ENCODE measurements around the gene CARS2. TPM values are rescaled to one million over a fixed set of nuclear protein-coding genes. Genes with fewer than 3 reads are reported as not detected.

Gene CARS2
- total RNA-seq, 2 experiments from 2014 or later, result 45.0 to 47.3 TPM

- intact Hi-C loops (cut with micrococcal nuclease; ENCODE audit: unreplicated experiment), result no loop called here
- Histone ChIP-seq H3K79me2 (ENCODE audit: insufficient read depth, low read depth, low read length) (no peaks in the 10 kb centered on the region), H3K36me3 (ENCODE audit: insufficient read depth, low read length) (peaks cover 30% of the 10 kb centered on the region), H3K4me1 (ENCODE audit: insufficient read depth, low read length, poor library complexity, severe bottlenecking) (peaks cover 11% of the 10 kb centered on the region), H3K27ac (ENCODE audit: low read depth, low read length, poor library complexity, severe bottlenecking) (no peak overlapping the region), H3K4me2 (ENCODE audit: low read length) (no peak overlapping the region), H3K9me2 (ENCODE audit: insufficient read depth, low read length) (no peaks in the 10 kb centered on the region), H3K4me3 (ENCODE audit: low read depth, low read length, poor library complexity, severe bottlenecking) (no peak overlapping the region), H4K20me1 (ENCODE audit: insufficient read depth, low read length) (no peaks in the 10 kb centered on the region), H2AFZ (ENCODE audit: low read length) (no peak overlapping the region), H3K9me3 (ENCODE audit: low read length) (no peaks in the 10 kb centered on the region)
- no TSS peak for BruUV-seq (replicated peaks)
- TF ChIP-seq CTCF (conservative IDR thresholded peaks at IDR 0.05; ENCODE audit: low read length) (no peak), EZH2phosphoT487 (IDR thresholded peaks at IDR 0.05; ENCODE audit: borderline replicate concordance, low read depth, low read length) (no peak)
- ChIA-PET CTCF (ENCODE audit: unreplicated experiment) (no interaction called here), POLR2A (no interaction called here)
- DNase-seq (ENCODE audit: low spot score), result no peak
Observed at GRCh38 chr13:110641055-110642015, 64.6 kb downstream of the CARS2 start.

- Histone ChIP-seq H2AFZ (ENCODE audit: low read length) (no peak overlapping the region), H3K27ac (ENCODE audit: low read depth, low read length, poor library complexity, severe bottlenecking) (no peak overlapping the region), H3K4me2 (ENCODE audit: low read length) (no peak overlapping the region), H4K20me1 (ENCODE audit: insufficient read depth, low read length) (no peaks in the 10 kb centered on the region), H3K4me3 (ENCODE audit: low read depth, low read length, poor library complexity, severe bottlenecking) (no peak overlapping the region), H3K9me3 (ENCODE audit: low read length) (no peaks in the 10 kb centered on the region), H3K9me2 (ENCODE audit: insufficient read depth, low read length) (no peaks in the 10 kb centered on the region), H3K36me3 (ENCODE audit: insufficient read depth, low read length) (peaks cover 37% of the 10 kb centered on the region), H3K79me2 (ENCODE audit: insufficient read depth, low read depth, low read length) (no peaks in the 10 kb centered on the region), H3K4me1 (ENCODE audit: insufficient read depth, low read length, poor library complexity, severe bottlenecking) (peaks cover 11% of the 10 kb centered on the region)
- ChIA-PET CTCF (ENCODE audit: unreplicated experiment) (no interaction called here), POLR2A (interaction anchor here (0.6 kb wide), 1 partner anchor 20 kb away, joined by 4 read pairs; no protein-coding TSS in a partner anchor)
- intact Hi-C loops (cut with micrococcal nuclease; ENCODE audit: unreplicated experiment), result no loop called here
- no TSS peak for BruUV-seq (replicated peaks)
- DNase-seq (ENCODE audit: low spot score), result no peak
- no peak for TF ChIP-seq CTCF (conservative IDR thresholded peaks at IDR 0.05; ENCODE audit: low read length)
- TF ChIP-seq EZH2phosphoT487 (IDR thresholded peaks at IDR 0.05; ENCODE audit: borderline replicate concordance, low read depth, low read length), result no peak
Observed at GRCh38 chr13:110640591-110641029, 65.3 kb downstream of the CARS2 start.

GRCh38 chr13:110639935-110640334 is 66.0 kb downstream of the CARS2 start:
- CTCF ChIA-PET (ENCODE audit: unreplicated experiment), result no interaction called here
- no peak for TF ChIP-seq CTCF (conservative IDR thresholded peaks at IDR 0.05; ENCODE audit: low read length)
- TF ChIP-seq EZH2phosphoT487 (IDR thresholded peaks at IDR 0.05; ENCODE audit: borderline replicate concordance, low read depth, low read length), result no peak
- POLR2A ChIA-PET, result no interaction called here

More at GRCh38 chr13:110639935-110640334, 66.0 kb downstream of the CARS2 start:
- Histone ChIP-seq H2AFZ (ENCODE audit: low read length) (no peak overlapping the region), H3K36me3 (ENCODE audit: insufficient read depth, low read length) (peaks cover 44% of the 10 kb centered on the region), H3K4me1 (ENCODE audit: insufficient read depth, low read length, poor library complexity, severe bottlenecking) (peaks cover 6% of the 10 kb centered on the region), H3K9me3 (ENCODE audit: low read length) (no peaks in the 10 kb centered on the region), H3K27ac (ENCODE audit: low read depth, low read length, poor library complexity, severe bottlenecking) (no peak overlapping the region), H3K4me2 (ENCODE audit: low read length) (no peak overlapping the region), H3K9me2 (ENCODE audit: insufficient read depth, low read length) (no peaks in the 10 kb centered on the region), H3K4me3 (ENCODE audit: low read depth, low read length, poor library complexity, severe bottlenecking) (no peak overlapping the region), H4K20me1 (ENCODE audit: insufficient read depth, low read length) (no peaks in the 10 kb centered on the region), H3K79me2 (ENCODE audit: insufficient read depth, low read depth, low read length) (no peaks in the 10 kb centered on the region)
- no TSS peak for BruUV-seq (replicated peaks)
- intact Hi-C loops (cut with micrococcal nuclease; ENCODE audit: unreplicated experiment), result no loop called here
- DNase-seq (ENCODE audit: low spot score), result no peak

All from OCI-LY7 (cell line).